ENCODE data around the gene ANXA3.

- TF ChIP-seq CTCF (IDR thresholded peaks at IDR 0.05; ENCODE audit: low read length) (no peak), EZH2 (optimal IDR thresholded peaks at IDR 0.05; ENCODE audit: low read depth, low read length) (no peak)
Observed at GRCh38 chr4:78510108-78510507, 41.5 kb upstream of the ANXA3 start.
